ENCODE measurements around the gene TCOF1.

Gene TCOF1

DNA sequence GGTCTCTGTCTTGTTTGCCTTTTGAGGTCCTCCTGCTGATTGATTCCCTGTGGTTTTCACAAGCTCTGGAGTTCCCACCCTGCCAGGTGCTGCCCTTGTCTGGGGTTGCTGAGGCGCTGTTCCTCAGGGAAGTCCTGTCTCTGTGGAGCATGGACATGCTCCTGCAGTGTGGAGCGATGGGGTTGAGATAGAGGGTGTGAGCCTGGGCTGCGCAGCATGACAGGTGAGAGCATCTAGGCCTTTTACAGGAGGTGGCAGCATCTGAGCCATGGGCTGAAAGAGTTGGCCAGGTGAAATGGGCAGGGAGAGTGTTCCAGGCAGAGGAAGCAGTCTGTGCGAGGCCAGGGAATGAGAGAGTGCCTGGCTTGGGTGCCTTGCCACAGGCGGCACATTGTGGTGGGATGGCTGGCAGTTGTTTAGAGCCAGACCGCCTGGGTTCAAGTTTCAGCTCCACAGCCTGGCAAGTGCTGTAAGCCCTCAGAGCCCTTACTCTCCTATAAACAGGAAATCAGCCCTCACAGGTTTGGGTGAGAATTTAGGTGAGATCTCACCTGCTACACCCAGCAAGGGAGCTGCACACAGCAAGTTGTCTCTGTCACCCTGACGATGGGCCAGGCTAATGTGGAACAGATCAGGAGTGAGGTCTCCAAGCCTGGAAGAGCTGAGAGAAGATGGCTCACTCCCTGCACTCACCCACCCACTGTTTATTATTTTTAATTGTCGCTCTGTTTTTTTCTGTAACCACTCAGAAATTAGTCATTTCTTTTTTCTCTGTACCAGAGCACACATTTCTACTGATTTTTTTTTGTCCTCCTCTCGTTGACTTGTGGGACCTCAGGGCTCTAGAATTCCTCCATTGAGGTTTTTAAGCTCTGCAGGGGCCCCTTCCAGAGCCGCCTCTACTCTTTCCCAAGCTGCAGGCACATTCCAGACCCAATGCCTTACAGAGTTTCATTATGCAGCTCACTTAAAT lies 19.6 kb downstream of the TCOF1 start:
- peak overlapping the region; percentile 1; the same call in 1 of the 2 replicates for H3K27ac ChIP-seq
- CTCF ChIA-PET: interaction anchor here (1.1 kb wide), 1 partner anchor 22 kb away, joined by 3 read pairs; no protein-coding TSS in a partner anchor
- DNase-seq (ENCODE audit: low spot score): no peak

DNA sequence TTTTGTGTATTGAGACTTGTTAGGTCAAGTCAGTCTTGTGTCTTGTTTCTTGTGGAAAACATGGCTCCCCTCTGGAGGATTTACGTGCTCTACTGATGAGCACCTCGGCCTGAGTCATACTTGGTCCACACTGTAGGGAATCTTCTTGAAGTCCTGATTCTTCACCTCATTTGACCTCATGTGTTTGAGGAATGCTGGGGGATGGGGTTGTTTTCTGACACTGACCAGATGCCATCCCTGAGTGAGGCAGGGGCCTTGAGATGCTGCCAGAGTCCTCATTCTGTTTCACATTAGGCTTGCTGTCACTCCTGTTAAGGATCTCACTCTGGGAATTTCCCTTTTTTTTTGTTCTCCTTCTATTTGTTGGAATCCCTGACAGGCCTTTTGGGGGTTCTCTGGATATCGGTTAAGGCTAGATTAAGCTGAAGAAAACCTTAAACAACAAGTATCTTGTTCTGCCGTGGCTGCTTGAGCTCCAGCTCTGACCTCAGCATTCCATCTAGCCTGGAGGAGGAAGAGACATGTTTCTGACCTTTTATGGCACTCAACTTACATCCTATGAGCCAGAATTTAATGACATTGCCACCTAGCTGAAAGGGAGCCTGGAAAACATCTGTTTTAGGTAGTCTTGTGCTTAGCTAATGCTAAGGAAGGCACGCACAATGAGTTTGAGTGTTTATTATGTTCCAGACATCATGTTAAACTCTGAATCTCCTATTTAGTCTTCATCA lies 20.6 kb downstream of the TCOF1 start:
- TF ChIP-seq, protein P1, sequence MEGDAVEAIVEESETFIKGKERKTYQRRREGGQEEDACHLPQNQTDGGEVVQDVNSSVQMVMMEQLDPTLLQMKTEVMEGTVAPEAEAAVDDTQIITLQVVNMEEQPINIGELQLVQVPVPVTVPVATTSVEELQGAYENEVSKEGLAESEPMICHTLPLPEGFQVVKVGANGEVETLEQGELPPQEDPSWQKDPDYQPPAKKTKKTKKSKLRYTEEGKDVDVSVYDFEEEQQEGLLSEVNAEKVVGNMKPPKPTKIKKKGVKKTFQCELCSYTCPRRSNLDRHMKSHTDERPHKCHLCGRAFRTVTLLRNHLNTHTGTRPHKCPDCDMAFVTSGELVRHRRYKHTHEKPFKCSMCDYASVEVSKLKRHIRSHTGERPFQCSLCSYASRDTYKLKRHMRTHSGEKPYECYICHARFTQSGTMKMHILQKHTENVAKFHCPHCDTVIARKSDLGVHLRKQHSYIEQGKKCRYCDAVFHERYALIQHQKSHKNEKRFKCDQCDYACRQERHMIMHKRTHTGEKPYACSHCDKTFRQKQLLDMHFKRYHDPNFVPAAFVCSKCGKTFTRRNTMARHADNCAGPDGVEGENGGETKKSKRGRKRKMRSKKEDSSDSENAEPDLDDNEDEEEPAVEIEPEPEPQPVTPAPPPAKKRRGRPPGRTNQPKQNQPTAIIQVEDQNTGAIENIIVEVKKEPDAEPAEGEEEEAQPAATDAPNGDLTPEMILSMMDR (conservative IDR thresholded peaks at IDR 0.05; ENCODE audit: low read depth): no peak
- ChIA-PET CTCF (interaction anchor here (0.7 to 1.1 kb wide), 3 partner anchors 21 to 491 kb away, joined by 3 read pairs; no protein-coding TSS in a partner anchor), POLR2A (ENCODE audit: low non-redundant PET) (no interaction called here)
- no peak overlapping the region for H3K27ac ChIP-seq
- no peak for DNase-seq (ENCODE audit: low spot score)

More for the DNA sequence above, 19.6 kb downstream of the TCOF1 start:
- TF ChIP-seq, protein P1 (conservative IDR thresholded peaks at IDR 0.05; ENCODE audit: low read depth): no peak
- POLR2A ChIA-PET (ENCODE audit: low non-redundant PET): no interaction called here

DNA sequence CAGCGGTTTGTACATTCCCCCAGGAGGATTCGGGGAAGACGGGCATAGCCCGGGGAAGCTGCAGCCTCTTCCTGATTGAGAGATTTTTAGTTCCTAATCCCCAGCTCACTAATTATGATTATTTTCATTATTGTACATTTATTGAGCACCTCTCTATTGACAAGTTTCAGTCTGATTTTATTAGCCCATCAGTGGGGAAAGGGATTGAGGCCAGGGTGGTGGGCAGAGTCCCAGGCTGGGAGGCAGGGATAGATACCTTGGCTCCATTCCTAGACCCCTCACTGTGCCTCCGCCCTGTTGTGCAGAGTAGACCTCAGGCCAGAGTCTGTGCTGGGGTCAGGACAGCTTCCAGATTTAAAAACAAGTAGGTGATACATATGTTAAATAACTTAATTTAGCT lies 27.2 kb downstream of the TCOF1 start:
- ChIA-PET CTCF (interaction anchor here (0.7 to 3.7 kb wide), 2 partner anchors 15 to 16 kb away, joined by 3 to 12 read pairs; no protein-coding TSS in a partner anchor), POLR2A (ENCODE audit: low non-redundant PET) (no interaction called here)
- DNase-seq (ENCODE audit: low spot score): no peak
- TF ChIP-seq, protein P1 (conservative IDR thresholded peaks at IDR 0.05; ENCODE audit: low read depth): no peak
- H3K27ac ChIP-seq: no peak overlapping the region

DNA sequence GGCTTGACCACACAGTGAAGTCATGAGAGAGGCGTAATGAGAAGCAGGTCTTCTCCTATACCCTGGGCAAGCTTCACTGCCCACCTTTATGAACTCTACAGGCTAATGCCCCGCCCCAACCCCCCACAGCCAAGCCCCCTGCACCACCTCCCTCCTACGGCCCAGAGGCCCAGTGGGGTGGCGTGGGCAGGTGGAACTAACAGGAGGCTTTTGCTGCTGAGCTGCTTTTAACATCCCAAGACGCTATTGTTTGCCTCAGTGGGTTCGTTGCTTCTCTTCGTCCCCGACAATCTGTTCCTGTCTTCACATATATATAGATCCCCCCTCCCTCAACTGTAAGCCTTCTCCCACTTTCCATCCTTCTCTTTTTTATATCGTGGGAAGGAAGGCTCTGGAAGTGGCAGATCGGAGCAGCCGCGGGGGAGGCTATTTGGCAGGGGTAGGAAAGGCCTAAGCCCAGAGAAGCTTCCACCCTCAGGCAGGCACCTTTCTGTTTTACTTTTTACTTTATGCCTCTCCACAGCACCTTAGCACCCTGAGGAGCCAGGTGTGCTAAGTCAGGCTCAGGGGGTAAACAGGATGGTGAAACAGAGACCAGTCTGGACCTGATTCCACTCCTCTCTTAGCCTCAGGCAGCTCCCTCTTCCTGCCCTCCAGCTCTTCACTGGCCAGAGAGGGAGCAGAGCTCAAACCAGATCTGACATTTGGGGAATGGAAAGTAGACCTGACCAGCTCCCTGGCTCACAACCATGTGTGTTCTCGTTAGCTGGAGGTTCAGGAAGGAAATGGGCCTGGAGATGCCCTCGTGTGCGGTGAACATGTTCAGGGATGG lies 28.7 kb downstream of the TCOF1 start:
- ChIA-PET POLR2A (ENCODE audit: low non-redundant PET) (no interaction called here), CTCF (interaction anchor here (0.6 to 3.7 kb wide), 2 partner anchors 13 to 924 kb away, joined by 3 to 12 read pairs; no protein-coding TSS in a partner anchor)
- DNase-seq (ENCODE audit: low spot score): no peak
- H3K27ac ChIP-seq: peak overlapping the region; percentile 42
- TF ChIP-seq, protein P1 (conservative IDR thresholded peaks at IDR 0.05; ENCODE audit: low read depth): no peak

DNA sequence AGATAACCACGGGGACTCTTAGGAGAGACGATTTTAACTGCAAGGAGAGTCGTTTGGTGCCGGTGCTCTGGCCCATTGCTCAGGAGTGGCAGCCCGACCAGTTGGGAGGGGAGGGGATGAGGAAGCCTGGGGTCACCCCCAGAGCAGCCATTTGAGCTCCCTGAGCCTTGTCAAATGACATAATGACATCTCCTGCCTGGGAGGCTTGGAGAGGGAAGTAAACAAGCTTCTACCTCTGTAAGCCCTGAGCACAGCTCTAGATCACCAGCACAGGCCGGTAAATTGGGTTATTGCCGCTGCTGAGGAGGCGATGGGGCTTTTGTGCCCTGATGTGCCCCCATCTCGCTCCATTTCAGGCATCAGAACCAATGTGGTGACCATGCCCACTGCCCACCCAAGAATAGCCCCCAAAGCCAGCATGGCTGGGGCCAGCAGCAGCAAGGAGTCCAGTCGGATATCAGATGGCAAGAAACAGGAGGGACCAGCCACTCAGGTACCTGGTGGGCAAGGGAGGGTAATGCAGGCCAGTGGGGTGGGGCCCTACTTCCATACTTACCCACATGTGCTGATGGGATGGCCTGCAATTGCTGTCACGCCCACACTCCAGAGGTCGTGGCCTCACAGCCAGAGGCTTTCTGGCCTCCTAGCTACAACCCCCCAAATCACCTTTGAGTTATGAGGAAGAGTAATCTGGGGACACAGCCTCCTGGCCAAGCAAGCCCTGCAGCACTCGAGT lies 32.2 kb downstream of the TCOF1 start:
- CTCF ChIA-PET: no interaction called here

More for the DNA sequence above, 32.2 kb downstream of the TCOF1 start:
- DNase-seq (ENCODE audit: low spot score): no peak
- 0 out of 2 replicates have a peak overlapping the region, but pooled peaks have one; percentile 1 for H3K27ac ChIP-seq
- TF ChIP-seq, protein P1 (conservative IDR thresholded peaks at IDR 0.05; ENCODE audit: low read depth): no peak
- POLR2A ChIA-PET (ENCODE audit: low non-redundant PET): no interaction called here
